K562 treated with DMSO at 1 percent for 48 hours (cell line): ENCODE measurements around the gene LCORL. TPM values are rescaled to one million over a fixed set of nuclear protein-coding genes. Genes with fewer than 3 reads are reported as not detected.

Experiments
- total RNA-seq: library from RNA; unstranded; fragments of 300-600 nt; gene quantifications from 2 replicates; pipeline ENCODE4 v1.2.3, GENCODE V29; 2022; ENCODE audit warnings: low replicate concordance; ENCODE audit errors: extremely low read depth

The LCORL gene
- not detected in 2 replicates for total RNA-seq

DNA sequence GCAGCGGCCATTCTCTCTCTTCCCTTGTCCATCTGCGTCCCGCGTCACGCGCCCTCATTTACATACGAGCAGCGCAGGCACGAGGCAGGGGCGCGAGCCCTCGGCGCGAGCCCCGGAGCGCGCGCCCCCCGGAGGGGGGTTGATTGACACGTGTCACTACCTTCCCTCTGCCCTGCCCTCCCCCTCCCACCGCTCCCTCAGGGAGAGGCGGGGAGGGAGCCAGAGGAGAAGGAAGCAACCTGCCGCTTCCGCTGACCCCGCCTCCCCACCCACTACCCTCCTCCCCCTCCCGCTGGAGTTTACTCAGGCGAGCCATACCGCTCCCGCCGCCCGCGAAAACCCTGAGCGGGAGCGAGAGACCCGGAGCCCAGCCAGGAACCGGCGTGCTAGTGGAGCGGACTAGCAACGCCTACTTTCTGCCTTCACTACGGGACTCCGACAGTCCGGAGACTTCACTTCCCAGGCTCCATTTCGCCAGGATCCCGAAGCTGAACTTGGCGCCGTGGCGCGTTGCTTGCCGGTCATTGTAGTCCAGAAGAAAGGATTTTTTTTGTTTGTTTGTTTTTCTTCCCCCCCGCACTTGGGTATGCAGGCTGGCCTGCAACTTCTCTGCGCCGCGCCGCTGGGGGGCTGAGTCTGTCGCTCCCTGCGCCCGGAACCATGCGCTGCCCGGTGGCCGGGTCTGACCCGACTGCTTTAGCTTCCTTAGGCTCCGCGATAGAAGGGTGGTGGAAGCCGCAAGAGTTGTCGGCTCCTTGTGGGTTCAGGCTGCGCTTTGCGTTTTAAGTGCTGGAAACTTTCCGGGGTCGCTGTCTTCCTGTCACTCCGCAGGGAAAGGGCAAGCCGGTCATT, at the start of gene LCORL:
LCORL (minus strand) TSS at position 36 of the 852 bp plus-strand sequence; CDS start at position 32, 4 bp downstream.

DNA sequence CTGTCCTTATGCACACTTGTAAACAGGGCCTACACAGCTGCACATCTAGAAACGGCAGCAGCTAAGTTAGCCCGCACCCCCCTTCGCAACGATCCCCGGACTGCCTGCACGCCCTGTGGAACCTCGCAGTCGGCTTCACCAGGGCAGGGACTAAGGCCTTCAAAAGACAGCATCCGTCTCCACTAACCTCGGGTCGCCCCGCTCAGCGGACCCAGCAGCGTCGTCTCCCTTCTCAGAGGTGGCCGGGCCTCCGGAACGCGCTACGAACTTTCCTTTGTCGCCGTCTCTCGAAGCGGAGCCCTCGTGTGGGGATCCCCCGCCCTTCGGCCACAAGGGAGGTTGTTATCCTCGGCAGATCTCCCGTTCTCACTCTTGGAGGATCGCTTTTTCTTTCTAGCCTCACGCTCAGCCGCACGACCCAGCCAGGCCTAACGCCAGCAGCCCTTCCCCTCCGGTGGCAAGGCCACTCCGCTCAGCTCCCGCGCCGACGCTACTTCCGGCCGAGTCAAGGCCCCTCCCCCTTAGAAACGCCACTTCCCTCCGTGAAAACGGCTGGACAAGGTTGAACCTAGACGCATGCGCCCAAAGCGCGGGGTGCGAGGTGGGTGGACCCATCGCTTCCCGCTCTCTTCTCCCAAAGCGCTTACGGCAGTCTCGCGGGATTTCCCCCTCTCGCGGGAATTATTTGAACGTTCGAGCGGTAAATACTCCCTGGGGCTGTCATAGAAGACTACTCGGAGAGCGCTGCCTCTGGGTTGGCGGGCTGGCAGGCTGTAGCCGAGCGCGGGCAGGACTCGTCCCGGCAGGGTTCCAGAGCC, 211.1 kb downstream of the LCORL start, which contains the start of the genes DCAF16 and NCAPG:
DCAF16 (minus strand) TSS at position 498 of the 818 bp plus-strand sequence. CDS start 6,616 bp downstream, outside the sequence.
NCAPG (plus strand) TSS at position 720 of the 818 bp plus-strand sequence. CDS start 99 bp downstream, outside the sequence.

Other genes with a start within 250 kb of the LCORL start
- not detected in 2 replicates for gene FAM184B, start 240.1 kb downstream of the LCORL start, total RNA-seq
- not detected in 2 replicates for gene DCAF16, start 211.0 kb downstream of the LCORL start, total RNA-seq
- gene NCAPG, start 210.8 kb downstream of the LCORL start, total RNA-seq = not detected in 2 replicates